Caco-2 (cell line): ENCODE data around the gene SLC35F1. TPM values are rescaled to one million over a fixed set of nuclear protein-coding genes. Genes with fewer than 3 reads are reported as not detected.

Experiments used
- BruUV-seq: library from RNA; stranded (reverse); fragments of 400-500 nt; replicated peaks from 2 replicates; lab custom pipeline; 2021; lab: Mats Ljungman, UMichigan
- CTCF ChIA-PET: fragments of 300-600 bp; sonication (Branson Sonifier 250); formaldehyde crosslinking; loops from one replicate; lab custom pipeline; 2022; ENCODE audit warnings: antibody characterized with exemption; lab: Charles Lee
- POLR2A ChIA-PET: fragments of 300-600 bp; sonication (Branson Sonifier 250); formaldehyde crosslinking; loops from one replicate; lab custom pipeline; 2022; ENCODE audit warnings: antibody characterized with exemption; lab: Charles Lee
- DNase-seq, 2 experiments: peaks; one replicate each; pipeline versions ENCODE4 v3.0.0 to v3.0.0-alpha.2; 2020 to 2022
- H3K27me3 ChIP-seq: replicated peaks from 2 replicates; pipeline ENCODE4 v1.6.0; 2011; ENCODE audit warnings: low read length; ENCODE audit not compliant: control insufficient read depth, insufficient read depth
- H3K36me3 ChIP-seq: 2 replicates; pipeline ENCODE4 v1.5.1; 2011; ENCODE audit warnings: low read length; ENCODE audit not compliant: control insufficient read depth, insufficient read depth
- H3K4me1 ChIP-seq: fragments of 250-450 bp; sonication (Bioruptor Pico); 2 replicates; pipeline ENCODE4 v1.5.1; 2020; ENCODE audit warnings: mild to moderate bottlenecking
- H3K4me3 ChIP-seq: 2 replicates; pipeline ENCODE4 v1.5.1; 2011; ENCODE audit warnings: low read depth, mild to moderate bottlenecking, control low read depth, low read length
- H3K9me3 ChIP-seq: fragments of 250-450 bp; sonication (Bioruptor Pico); 2 replicates; pipeline ENCODE4 v1.5.1; 2020; ENCODE audit warnings: mild to moderate bottlenecking, moderate library complexity
- H3K27ac Mint-ChIP-seq: one replicate; pipeline ENCODE4 v1.8.0; 2022; ENCODE audit warnings: mixed read lengths; ENCODE audit not compliant: unreplicated experiment
- H3K27me3 Mint-ChIP-seq: one replicate; pipeline ENCODE4 v1.8.0; 2022; ENCODE audit warnings: mixed read lengths; ENCODE audit not compliant: insufficient read depth, unreplicated experiment
- H3K36me3 Mint-ChIP-seq: one replicate; pipeline ENCODE4 v1.8.0; 2022; ENCODE audit warnings: mild to moderate bottlenecking, mixed read lengths; ENCODE audit not compliant: insufficient read depth, unreplicated experiment
- H3K4me1 Mint-ChIP-seq: one replicate; pipeline ENCODE4 v1.8.0; 2022; ENCODE audit warnings: low read depth, mixed read lengths; ENCODE audit not compliant: unreplicated experiment
- H3K4me3 Mint-ChIP-seq: one replicate; pipeline ENCODE4 v1.8.0; 2022; ENCODE audit warnings: mild to moderate bottlenecking, moderate library complexity, mixed read lengths; ENCODE audit not compliant: unreplicated experiment
- H3K9me3 Mint-ChIP-seq: one replicate; pipeline ENCODE4 v1.8.0; 2022; ENCODE audit warnings: mixed read lengths; ENCODE audit not compliant: unreplicated experiment
- intact Hi-C: fragments of 100-400 bp; cut with micrococcal nuclease; formaldehyde crosslinking; loops from one replicate; pipeline ENCODE4 v1.10.0; 2022; ENCODE audit not compliant: unreplicated experiment
- total RNA-seq: library from RNA; stranded (reverse); gene quantifications from 2 replicates; pipeline ENCODE4 v1.2.3, GENCODE V29; 2022
- TF ChIP-seq, protein P1 (sequence below), 2 experiments: fragments of 200-600 bp in 1 of 2; IDR thresholded peaks; 1 replicate in 1 of 2; 2 replicates in 1 of 2; pipeline versions ENCODE4 v1.5.1 to v1.8.0; 2011 to 2022; ENCODE audit warnings: antibody characterized with exemption in 1 of 2, control low read depth in 1 of 2, inconsistent platforms in 1 of 2, low read depth in 1 of 2, low read length in 1 of 2, mild to moderate bottlenecking in 1 of 2, moderate library complexity in 1 of 2; ENCODE audit not compliant: insufficient read depth in 1 of 2, severe bottlenecking in 1 of 2, unreplicated experiment in 1 of 2

SLC35F1 gene
- total RNA-seq, 1 experiment from 2014 or later: not detected

DNA sequence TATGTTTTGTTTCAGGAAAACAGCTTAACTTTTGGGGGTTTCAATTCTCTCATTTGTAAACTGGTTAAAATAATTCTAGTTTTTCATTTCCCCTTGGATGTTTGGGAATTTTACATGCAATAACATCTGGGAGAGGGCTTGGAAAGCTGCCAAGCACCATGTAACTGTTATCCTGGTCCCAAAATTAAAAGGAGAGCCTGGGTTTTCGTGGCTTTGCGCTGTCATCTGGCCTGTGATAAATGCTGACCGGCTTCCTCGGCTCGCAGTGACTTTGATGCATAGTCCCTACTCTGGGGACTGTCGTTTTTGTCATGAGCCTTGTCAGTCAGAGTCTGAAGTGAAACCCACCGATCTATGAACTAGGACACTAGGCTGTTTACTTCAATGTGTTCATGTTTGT lies 12.2 kb downstream of the SLC35F1 start:
- H3K4me3 ChIP-seq: no peak overlapping the region
- no peaks in the 10 kb centered on the region for H3K4me1 ChIP-seq
- no peaks in the 10 kb centered on the region for H3K9me3 ChIP-seq
- no peaks in the 10 kb centered on the region for H3K36me3 ChIP-seq
- TF ChIP-seq, protein P1, sequence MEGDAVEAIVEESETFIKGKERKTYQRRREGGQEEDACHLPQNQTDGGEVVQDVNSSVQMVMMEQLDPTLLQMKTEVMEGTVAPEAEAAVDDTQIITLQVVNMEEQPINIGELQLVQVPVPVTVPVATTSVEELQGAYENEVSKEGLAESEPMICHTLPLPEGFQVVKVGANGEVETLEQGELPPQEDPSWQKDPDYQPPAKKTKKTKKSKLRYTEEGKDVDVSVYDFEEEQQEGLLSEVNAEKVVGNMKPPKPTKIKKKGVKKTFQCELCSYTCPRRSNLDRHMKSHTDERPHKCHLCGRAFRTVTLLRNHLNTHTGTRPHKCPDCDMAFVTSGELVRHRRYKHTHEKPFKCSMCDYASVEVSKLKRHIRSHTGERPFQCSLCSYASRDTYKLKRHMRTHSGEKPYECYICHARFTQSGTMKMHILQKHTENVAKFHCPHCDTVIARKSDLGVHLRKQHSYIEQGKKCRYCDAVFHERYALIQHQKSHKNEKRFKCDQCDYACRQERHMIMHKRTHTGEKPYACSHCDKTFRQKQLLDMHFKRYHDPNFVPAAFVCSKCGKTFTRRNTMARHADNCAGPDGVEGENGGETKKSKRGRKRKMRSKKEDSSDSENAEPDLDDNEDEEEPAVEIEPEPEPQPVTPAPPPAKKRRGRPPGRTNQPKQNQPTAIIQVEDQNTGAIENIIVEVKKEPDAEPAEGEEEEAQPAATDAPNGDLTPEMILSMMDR (IDR thresholded peaks at IDR 0.05; ENCODE audit: insufficient read depth in 1 of 2, low read depth in 1 of 2, low read length in 1 of 2, severe bottlenecking in 1 of 2, unreplicated experiment in 1 of 2): no peak
- Mint-ChIP-seq H3K4me1 (no peaks in the 10 kb centered on the region), H3K27ac (no peak overlapping the region), H3K36me3 (no peaks in the 10 kb centered on the region), H3K27me3 (no peaks in the 10 kb centered on the region), H3K9me3 (no peaks in the 10 kb centered on the region), H3K4me3 (no peak overlapping the region)
- BruUV-seq: no TSS peak
- ChIA-PET POLR2A (no interaction called here), CTCF (no interaction called here)
- no peak for DNase-seq
- intact Hi-C loops: no loop called here
- no peaks in the 10 kb centered on the region for H3K27me3 ChIP-seq

DNA sequence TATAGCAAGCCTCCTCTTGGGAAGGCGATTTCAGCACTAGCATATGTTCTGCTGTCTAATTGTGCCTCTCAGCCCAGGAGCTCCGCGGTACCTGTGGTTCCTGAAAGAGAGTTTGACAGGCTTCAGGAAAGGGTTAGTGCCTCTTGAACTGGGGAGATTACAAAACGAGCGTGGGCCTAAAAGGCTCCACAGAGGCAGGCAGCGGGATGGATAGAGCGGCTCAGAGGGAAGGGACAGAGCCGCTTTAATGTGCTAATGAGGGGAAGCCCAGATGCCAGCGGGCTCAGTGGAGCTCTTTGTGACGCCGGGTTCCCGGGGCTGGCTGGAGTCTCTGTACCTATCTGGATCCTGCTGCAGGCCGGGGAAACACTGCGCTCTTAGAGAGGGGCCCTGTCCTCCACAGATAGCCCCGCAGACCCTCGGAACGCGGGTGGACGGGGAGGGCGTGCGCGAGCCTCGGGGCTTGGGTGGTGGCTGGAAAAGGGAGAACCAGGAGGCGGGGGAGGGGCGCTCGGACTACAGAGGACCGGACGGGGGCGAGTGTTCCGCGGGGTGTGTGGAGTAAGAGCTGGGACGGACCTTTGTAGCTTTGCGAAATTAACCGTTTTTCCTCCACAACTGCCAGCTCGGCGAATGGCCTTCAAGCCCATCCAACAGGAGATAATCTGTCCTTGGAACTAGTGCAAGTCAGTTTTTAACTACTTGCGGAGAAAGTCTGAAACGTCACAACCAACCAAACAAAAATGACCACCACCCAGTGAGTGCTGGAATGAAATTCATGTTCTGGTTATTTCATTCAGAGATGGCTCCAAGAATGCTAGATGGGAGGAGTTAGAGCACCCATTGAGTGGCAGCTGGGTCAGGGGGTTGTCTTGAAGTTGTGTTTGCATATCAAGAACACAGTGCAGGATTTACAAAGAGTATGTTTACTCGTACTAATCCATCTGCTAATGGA lies 13.0 kb downstream of the SLC35F1 start:
- no peaks in the 10 kb centered on the region for H3K36me3 ChIP-seq
- Mint-ChIP-seq H3K27me3 (no peaks in the 10 kb centered on the region), H3K4me3 (no peak overlapping the region), H3K36me3 (no peaks in the 10 kb centered on the region), H3K9me3 (no peaks in the 10 kb centered on the region), H3K4me1 (no peaks in the 10 kb centered on the region), H3K27ac (no peak overlapping the region)
- ChIA-PET POLR2A (no interaction called here), CTCF (no interaction called here)
- no peak overlapping the region for H3K4me3 ChIP-seq
- intact Hi-C loops: no loop called here
- H3K9me3 ChIP-seq: no peaks in the 10 kb centered on the region
- no peak for DNase-seq
- no peaks in the 10 kb centered on the region for H3K4me1 ChIP-seq
- TF ChIP-seq, protein P1 (IDR thresholded peaks at IDR 0.05; ENCODE audit: insufficient read depth in 1 of 2, low read depth in 1 of 2, low read length in 1 of 2, severe bottlenecking in 1 of 2, unreplicated experiment in 1 of 2): no peak
- no peaks in the 10 kb centered on the region for H3K27me3 ChIP-seq
- no TSS peak for BruUV-seq

DNA sequence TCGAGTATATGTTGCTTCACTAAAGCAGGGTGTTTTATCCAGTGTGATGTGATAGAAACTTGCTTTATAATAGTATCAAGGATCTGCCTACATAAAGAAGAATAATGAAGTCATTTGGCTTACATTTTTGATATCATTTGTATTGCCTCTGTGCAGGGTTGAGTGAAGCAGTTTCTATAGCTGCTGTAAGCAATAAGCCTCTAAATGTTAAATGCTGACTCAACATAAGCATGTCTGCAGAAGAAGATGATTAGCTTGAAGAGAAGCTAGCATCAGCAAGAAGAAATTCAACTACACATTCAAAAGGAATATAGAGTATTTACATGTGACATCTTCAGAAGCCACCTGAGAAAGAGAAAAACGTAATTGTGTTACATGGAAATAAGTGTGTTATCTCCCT lies 17.6 kb downstream of the SLC35F1 start:
- no peaks in the 10 kb centered on the region for H3K9me3 ChIP-seq
- no peak overlapping the region for H3K4me3 Mint-ChIP-seq
- no TSS peak for BruUV-seq
- H3K36me3 Mint-ChIP-seq: no peaks in the 10 kb centered on the region
- POLR2A ChIA-PET: no interaction called here
- DNase-seq: no peak
- peaks cover 27% of the 10 kb centered on the region for H3K9me3 Mint-ChIP-seq
- no peaks in the 10 kb centered on the region for H3K4me1 Mint-ChIP-seq
- no peaks in the 10 kb centered on the region for H3K27me3 Mint-ChIP-seq
- H3K27me3 ChIP-seq: no peaks in the 10 kb centered on the region
- no peaks in the 10 kb centered on the region for H3K4me1 ChIP-seq
- H3K27ac Mint-ChIP-seq: no peak overlapping the region
- intact Hi-C loops: no loop called here
- H3K36me3 ChIP-seq: no peaks in the 10 kb centered on the region
- no peak overlapping the region for H3K4me3 ChIP-seq
- TF ChIP-seq, protein P1 (IDR thresholded peaks at IDR 0.05; ENCODE audit: insufficient read depth in 1 of 2, low read depth in 1 of 2, low read length in 1 of 2, severe bottlenecking in 1 of 2, unreplicated experiment in 1 of 2): no peak
- CTCF ChIA-PET: no interaction called here
